SK-N-SH (cell line): ENCODE measurements around the gene SPOUT1.
"Not testable (repeated sequence)": the region's sequence is repeated elsewhere in the genome, so short reads cannot be mapped to it uniquely, and the experiment has no call there.

ENCODE experiments used
- SIN3A ChIP-seq: IDR thresholded peaks from 2 replicates; pipeline ENCODE4 v1.6.1; 2012; ENCODE audit warnings: low read depth, mild to moderate bottlenecking, low read length, moderate library complexity, borderline replicate concordance
- SMC3 ChIP-seq: IDR thresholded peaks from 2 replicates; pipeline ENCODE4 v1.6.1; 2012; ENCODE audit warnings: low read depth, low read length, improper control_type of control experiment
- TAF1 ChIP-seq: IDR thresholded peaks from 2 replicates; pipeline ENCODE4 v1.6.1; 2012; ENCODE audit warnings: low read depth, mild to moderate bottlenecking, low read length, moderate library complexity, borderline replicate concordance
- TF ChIP-seq, protein P1 (sequence below): fragments of 200-600 bp; sonication (generic); IDR thresholded peaks from 2 replicates; pipeline ENCODE4 v1.6.1; 2017; ENCODE audit warnings: antibody characterized with exemption, mild to moderate bottlenecking, moderate library complexity

DNA sequence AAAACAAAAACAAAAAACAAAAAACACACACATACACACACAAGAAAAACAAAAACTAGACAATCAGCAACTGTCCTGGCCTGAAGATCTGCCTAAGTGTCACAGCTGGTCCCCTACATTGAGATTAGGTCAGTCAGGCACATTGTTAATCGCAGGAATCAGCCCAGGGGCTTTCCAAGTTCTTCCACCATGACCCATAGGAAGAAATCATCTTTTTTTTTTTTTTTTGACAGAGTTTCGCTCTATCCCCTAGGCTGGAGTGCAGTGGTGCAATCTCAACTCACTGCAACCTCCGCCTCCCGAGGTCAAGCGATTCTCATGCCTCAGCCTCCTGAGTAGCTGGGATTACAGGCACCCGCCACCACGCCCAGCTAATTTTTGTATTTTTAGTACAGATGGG is 13.6 kb upstream of the SPOUT1 start:
- TF ChIP-seq, protein P1, sequence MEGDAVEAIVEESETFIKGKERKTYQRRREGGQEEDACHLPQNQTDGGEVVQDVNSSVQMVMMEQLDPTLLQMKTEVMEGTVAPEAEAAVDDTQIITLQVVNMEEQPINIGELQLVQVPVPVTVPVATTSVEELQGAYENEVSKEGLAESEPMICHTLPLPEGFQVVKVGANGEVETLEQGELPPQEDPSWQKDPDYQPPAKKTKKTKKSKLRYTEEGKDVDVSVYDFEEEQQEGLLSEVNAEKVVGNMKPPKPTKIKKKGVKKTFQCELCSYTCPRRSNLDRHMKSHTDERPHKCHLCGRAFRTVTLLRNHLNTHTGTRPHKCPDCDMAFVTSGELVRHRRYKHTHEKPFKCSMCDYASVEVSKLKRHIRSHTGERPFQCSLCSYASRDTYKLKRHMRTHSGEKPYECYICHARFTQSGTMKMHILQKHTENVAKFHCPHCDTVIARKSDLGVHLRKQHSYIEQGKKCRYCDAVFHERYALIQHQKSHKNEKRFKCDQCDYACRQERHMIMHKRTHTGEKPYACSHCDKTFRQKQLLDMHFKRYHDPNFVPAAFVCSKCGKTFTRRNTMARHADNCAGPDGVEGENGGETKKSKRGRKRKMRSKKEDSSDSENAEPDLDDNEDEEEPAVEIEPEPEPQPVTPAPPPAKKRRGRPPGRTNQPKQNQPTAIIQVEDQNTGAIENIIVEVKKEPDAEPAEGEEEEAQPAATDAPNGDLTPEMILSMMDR: not testable (repeated sequence)
- not testable (repeated sequence) for TF ChIP-seq SIN3A, SMC3, TAF1
